ENCODE data around the gene RNF17.

- no peak for TF ChIP-seq BHLHE40 (IDR thresholded peaks at IDR 0.05; ENCODE audit: borderline replicate concordance)
- no peak for TF ChIP-seq ARNT (IDR thresholded peaks at IDR 0.05)
- TF ChIP-seq NFRKB (IDR thresholded peaks at IDR 0.05): no peak
- TF ChIP-seq FOXM1 (IDR thresholded peaks at IDR 0.05; ENCODE audit: borderline replicate concordance): no peak
- TF ChIP-seq CTBP1 (IDR thresholded peaks at IDR 0.05; ENCODE audit: borderline replicate concordance): no peak
- no peak for TF ChIP-seq SP1 (IDR thresholded peaks at IDR 0.05)
- no peak for TF ChIP-seq SUZ12 (IDR thresholded peaks at IDR 0.05)
- no peak for TF ChIP-seq L3MBTL2 (conservative IDR thresholded peaks at IDR 0.05)
- TF ChIP-seq ELF4 (IDR thresholded peaks at IDR 0.05): no peak
- TF ChIP-seq TARDBP (IDR thresholded peaks at IDR 0.05): no peak
- no peak for TF ChIP-seq ZNF384 (IDR thresholded peaks at IDR 0.05)
- no peak for TF ChIP-seq PKNOX1 (IDR thresholded peaks at IDR 0.05)
- TF ChIP-seq FOXK2 (IDR thresholded peaks at IDR 0.05): no peak
Measured at GRCh38 chr13:24747248-24748060, 16.5 kb upstream of the RNF17 start.

Measured in HEK293T (cell line).